Measurements from ENCODE around the gene LONP1. TPM values are rescaled to one million over a fixed set of nuclear protein-coding genes. Genes with fewer than 3 reads are reported as not detected.
"Not testable (repeated sequence)": the region's sequence is repeated elsewhere in the genome, so short reads cannot be mapped to it uniquely, and the experiment has no call there.

LONP1 gene
- total RNA-seq, 1 donor from 2014 or later: 77.8 TPM

GRCh38 chr19:5690125-5690954 lies 29.6 kb downstream of the LONP1 start, which contains the start of gene RPL36:
RPL36 (plus strand) TSS chr19:5690295; CDS start chr19:5690508, 213 bp downstream.
- Histone ChIP-seq H3K27ac (ENCODE audit: low read depth, low read length) (peak within 1 kb of the TSS; percentile 85), H3K4me2 (ENCODE audit: low read length) (peak within 1 kb of the TSS; percentile 86), H3K36me3 (ENCODE audit: insufficient read depth, low read length) (peaks cover 8% of the 10 kb centered on the region), H3K9ac (ENCODE audit: low read length) (peak within 1 kb of the TSS; percentile 98), H3K79me2 (ENCODE audit: insufficient read depth, low read length) (peaks cover 53% of the 10 kb centered on the region), H3K4me3 (ENCODE audit: insufficient read depth, low read depth, low read length) (peak within 1 kb of the TSS; percentile 98), H4K20me1 (ENCODE audit: insufficient read depth, low read length) (peaks cover 52% of the 10 kb centered on the region), H3K4me1 (ENCODE audit: insufficient read depth, low read length) (peaks cover 8% of the 10 kb centered on the region), H2AFZ (ENCODE audit: low read depth, low read length) (peak within 1 kb of the TSS; percentile 69), H3K27me3 (ENCODE audit: insufficient read depth, low read length) (no peaks in the 10 kb centered on the region), H3K9me3 (ENCODE audit: insufficient read depth, low read depth, low read length) (no peaks in the 10 kb centered on the region)
- no peak for TF ChIP-seq EZH2 (IDR thresholded peaks at IDR 0.05; ENCODE audit: insufficient read depth, low read length)
- TF ChIP-seq CTCF (IDR thresholded peaks at IDR 0.05; ENCODE audit: insufficient read depth, low read depth, low read length): peak; percentile 89
- Mint-ChIP-seq H3K27ac (ENCODE audit: unreplicated experiment) (peak within 1 kb of the TSS; percentile 95), H3K9me3 (ENCODE audit: unreplicated experiment) (peaks cover 3% of the 10 kb centered on the region), H3K4me1 (ENCODE audit: low read depth, unreplicated experiment) (peaks cover 7% of the 10 kb centered on the region), H3K36me3 (ENCODE audit: low read depth, unreplicated experiment) (peaks cover 13% of the 10 kb centered on the region), H3K27me3 (ENCODE audit: low read depth, unreplicated experiment) (no peaks in the 10 kb centered on the region), H3K4me3 (ENCODE audit: unreplicated experiment) (peak within 1 kb of the TSS; percentile 99)
- DNase-seq (ENCODE audit: low read depth) (peak; percentile 83), FAIRE-seq (peak; percentile 50)

- H3K4me1 Mint-ChIP-seq (ENCODE audit: low read depth, unreplicated experiment): not testable (repeated sequence)
These were observed 31.6 kb downstream of the LONP1 start for GRCh38 chr19:5688262-5688881.

GRCh38 chr19:5687360-5688198 lies 32.4 kb downstream of the LONP1 start:
- Histone ChIP-seq H3K9me3 (ENCODE audit: insufficient read depth, low read depth, low read length) (no peaks in the 10 kb centered on the region), H3K4me3 (ENCODE audit: insufficient read depth, low read depth, low read length) (no peak overlapping the region), H3K36me3 (ENCODE audit: insufficient read depth, low read length) (peaks cover 4% of the 10 kb centered on the region), H2AFZ (ENCODE audit: low read depth, low read length) (peak overlapping the region; percentile 75), H3K4me1 (ENCODE audit: insufficient read depth, low read length) (peaks cover 8% of the 10 kb centered on the region), H3K27ac (ENCODE audit: low read depth, low read length) (no peak overlapping the region), H4K20me1 (ENCODE audit: insufficient read depth, low read length) (peaks cover 24% of the 10 kb centered on the region), H3K4me2 (ENCODE audit: low read length) (peak overlapping the region; percentile 81), H3K9ac (ENCODE audit: low read length) (no peak overlapping the region), H3K79me2 (ENCODE audit: insufficient read depth, low read length) (peaks cover 25% of the 10 kb centered on the region), H3K27me3 (ENCODE audit: insufficient read depth, low read length) (no peaks in the 10 kb centered on the region)
- peaks cover 14% of the 10 kb centered on the region for H3K36me3 Mint-ChIP-seq (ENCODE audit: low read depth, unreplicated experiment)
- FAIRE-seq: no peak
- H3K4me1 Mint-ChIP-seq (ENCODE audit: low read depth, unreplicated experiment): peaks cover 6% of the 10 kb centered on the region
- DNase-seq (ENCODE audit: low read depth): no peak
- H3K9me3 Mint-ChIP-seq (ENCODE audit: unreplicated experiment): peaks cover 3% of the 10 kb centered on the region
- TF ChIP-seq CTCF (IDR thresholded peaks at IDR 0.05; ENCODE audit: insufficient read depth, low read depth, low read length): no peak
- TF ChIP-seq EZH2 (IDR thresholded peaks at IDR 0.05; ENCODE audit: insufficient read depth, low read length): no peak
- no peak overlapping the region for H3K27ac Mint-ChIP-seq (ENCODE audit: unreplicated experiment)
- H3K27me3 Mint-ChIP-seq (ENCODE audit: low read depth, unreplicated experiment): no peaks in the 10 kb centered on the region
- no peak overlapping the region for H3K4me3 Mint-ChIP-seq (ENCODE audit: unreplicated experiment)

More at GRCh38 chr19:5688262-5688881, 31.6 kb downstream of the LONP1 start:
- not testable (repeated sequence) for H3K4me3 ChIP-seq (ENCODE audit: insufficient read depth, low read depth, low read length); H3K27ac ChIP-seq (ENCODE audit: low read depth, low read length); H3K9me3 ChIP-seq (ENCODE audit: insufficient read depth, low read depth, low read length); H3K27me3 Mint-ChIP-seq (ENCODE audit: low read depth, unreplicated experiment); H3K4me1 ChIP-seq (ENCODE audit: insufficient read depth, low read length); H3K9me3 Mint-ChIP-seq (ENCODE audit: unreplicated experiment); H3K36me3 ChIP-seq (ENCODE audit: insufficient read depth, low read length); H3K9ac ChIP-seq (ENCODE audit: low read length); H3K27ac Mint-ChIP-seq (ENCODE audit: unreplicated experiment); H2AFZ ChIP-seq (ENCODE audit: low read depth, low read length); FAIRE-seq; DNase-seq (ENCODE audit: low read depth); H3K4me2 ChIP-seq (ENCODE audit: low read length); H3K27me3 ChIP-seq (ENCODE audit: insufficient read depth, low read length)
- peaks cover 16% of the 10 kb centered on the region for H3K36me3 Mint-ChIP-seq (ENCODE audit: low read depth, unreplicated experiment)
- H3K4me3 Mint-ChIP-seq (ENCODE audit: unreplicated experiment): peak overlapping the region; percentile 70
- H3K79me2 ChIP-seq (ENCODE audit: insufficient read depth, low read length): peaks cover 33% of the 10 kb centered on the region
- H4K20me1 ChIP-seq (ENCODE audit: insufficient read depth, low read length): peaks cover 32% of the 10 kb centered on the region
